ENCODE data around the gene PRUNE2.

PRUNE2 gene

DNA sequence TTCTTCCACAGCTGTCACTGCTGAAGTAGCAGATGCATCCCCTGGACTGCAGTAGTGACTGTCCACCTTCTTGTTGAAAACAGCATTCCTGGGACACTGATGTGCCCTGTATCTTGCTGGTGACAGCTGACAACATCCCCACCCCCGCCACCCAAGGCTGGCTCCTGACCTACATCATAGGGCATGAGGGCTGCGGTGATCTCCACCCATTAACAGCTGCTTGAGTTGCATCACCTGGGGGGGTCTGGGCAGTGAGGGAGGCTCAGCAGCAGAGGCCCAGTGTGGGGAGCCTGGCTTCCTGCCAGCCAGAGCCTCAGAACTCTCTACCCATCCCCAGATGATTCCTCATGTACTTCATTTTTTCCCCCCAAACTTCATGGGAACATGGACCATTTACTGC, 4.1 kb downstream of the PRUNE2 start:
- DNase-seq = no peak

DNA sequence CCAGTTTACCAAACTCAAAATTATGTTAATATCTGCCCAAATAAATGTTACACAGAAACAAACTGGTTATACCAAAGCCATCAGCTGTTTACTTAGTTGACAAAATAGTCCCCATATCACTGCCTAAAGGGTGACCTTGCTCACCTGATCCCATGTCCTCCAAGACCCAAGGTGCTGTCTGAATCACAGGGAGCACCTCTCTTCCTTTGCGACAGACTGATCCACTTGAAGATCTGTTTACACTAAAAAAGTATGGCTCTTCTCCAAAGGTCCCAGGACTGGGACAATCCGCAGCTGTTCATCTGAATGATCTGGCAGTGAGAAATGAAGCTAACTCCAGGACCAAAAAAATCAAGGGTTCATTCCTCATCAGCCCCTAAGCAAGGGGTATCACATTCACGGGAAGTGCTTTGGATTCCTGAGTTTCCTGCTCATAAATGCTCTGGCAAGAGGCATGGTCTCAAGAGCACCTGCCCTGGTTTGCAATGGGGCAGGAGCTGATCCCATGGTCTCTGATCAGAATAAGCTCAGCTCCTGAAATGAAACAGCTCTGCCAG, 5.0 kb downstream of the PRUNE2 start:
- no peak for DNase-seq

- DNase-seq = no peak
Observed at GRCh38 chr9:76898786-76899185, 7.1 kb downstream of the PRUNE2 start.

DNA sequence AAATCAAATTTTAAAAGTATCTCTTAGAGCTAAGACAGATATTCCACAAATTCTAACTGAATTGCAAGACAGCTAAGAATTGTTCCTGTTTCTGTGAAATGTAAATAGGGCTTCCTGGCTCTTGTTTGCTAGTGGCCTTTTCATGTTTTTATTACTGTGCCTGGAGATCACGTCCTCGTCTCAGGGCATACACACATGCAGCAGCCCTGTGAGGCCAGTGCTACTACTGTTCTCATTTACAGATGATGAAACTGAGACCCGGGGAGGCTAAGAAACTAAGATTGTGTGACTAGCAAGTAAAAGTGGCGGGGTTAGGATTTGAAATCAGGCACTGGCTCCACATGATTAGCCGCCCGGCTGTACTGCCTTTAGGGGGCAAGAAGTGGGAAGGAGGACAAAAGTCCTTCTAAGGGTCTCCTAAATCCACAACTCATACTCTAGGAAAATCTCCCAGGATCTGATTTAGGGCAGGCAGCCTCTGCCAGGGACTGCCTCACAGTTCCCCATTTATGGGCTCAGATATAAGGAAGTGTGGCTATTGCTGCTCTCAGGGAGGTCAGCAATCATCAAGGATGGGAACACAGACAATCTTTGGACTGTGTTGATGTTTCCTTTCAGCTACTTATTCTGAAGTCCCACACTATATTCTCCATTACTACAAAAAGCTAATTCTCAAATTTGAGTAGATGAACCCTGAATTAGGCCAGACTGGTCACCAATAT, 7.9 kb downstream of the PRUNE2 start:
- no peak for DNase-seq

- no peak for DNase-seq
Observed at GRCh38 chr9:76896035-76896434, 9.9 kb downstream of the PRUNE2 start.

DNA sequence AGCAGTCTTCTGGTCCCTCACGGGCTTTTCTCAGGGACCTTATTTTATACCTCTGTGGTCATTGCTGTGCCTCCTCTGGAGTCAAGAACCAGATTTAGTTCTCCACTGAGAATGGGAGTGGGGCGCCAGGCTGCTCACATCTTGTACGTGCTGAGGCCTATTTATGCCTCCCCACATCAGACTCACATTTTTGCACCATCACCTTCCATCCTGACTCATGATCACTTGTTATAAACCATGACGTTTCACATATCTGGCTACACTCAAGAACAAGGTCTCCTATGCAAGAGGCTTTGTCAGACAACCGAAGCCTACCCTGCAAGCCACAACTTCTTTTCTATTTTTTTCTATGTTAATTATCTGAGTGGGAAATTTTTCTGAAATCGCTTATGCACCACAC, 10.7 kb downstream of the PRUNE2 start:
- no peak for DNase-seq

DNA sequence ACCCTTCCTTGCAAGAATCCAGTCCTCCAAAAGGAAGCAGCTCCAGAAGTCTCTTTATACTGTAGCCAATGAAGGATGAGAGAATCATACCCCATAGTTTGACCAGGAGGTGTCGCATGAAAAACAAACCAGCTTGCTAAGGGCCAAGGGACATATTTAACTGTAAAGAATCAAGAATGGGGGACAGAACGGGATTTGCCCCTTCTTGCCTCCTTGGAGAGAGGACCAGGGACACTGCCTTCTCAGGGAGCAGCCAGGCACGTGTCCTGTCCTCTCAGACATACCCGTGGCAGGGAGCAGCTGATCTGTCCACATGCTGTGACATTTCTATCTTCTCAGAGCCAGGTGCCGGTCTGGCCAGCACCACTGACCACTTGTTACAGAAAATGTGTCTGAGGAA, 11.7 kb downstream of the PRUNE2 start:
- no peak for DNase-seq

- DNase-seq = no peak
Observed at GRCh38 chr9:76893395-76893932, 12.4 kb downstream of the PRUNE2 start.

DNA sequence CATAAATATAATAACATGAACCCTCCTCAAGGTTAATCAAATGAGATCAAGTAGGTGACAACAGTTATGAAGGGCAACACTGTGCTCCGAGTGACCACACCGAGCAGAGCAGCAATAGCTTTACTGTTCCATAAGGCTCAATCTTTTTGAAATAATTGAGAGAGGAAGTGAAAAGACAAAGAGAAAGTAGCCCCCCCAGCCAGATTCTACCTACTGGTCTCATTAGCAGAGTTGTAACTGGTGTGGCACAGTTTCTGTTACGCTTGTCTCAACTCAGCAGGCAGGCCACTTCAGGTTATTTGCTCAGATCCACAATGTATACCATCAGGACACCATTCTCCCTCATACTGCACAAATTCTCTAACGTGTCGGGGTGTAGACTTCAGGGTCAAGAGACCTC, 14.0 kb downstream of the PRUNE2 start:
- DNase-seq = no peak

GRCh38 chr9:76891279-76891678, 14.6 kb downstream of the PRUNE2 start:
- DNase-seq = no peak

DNA sequence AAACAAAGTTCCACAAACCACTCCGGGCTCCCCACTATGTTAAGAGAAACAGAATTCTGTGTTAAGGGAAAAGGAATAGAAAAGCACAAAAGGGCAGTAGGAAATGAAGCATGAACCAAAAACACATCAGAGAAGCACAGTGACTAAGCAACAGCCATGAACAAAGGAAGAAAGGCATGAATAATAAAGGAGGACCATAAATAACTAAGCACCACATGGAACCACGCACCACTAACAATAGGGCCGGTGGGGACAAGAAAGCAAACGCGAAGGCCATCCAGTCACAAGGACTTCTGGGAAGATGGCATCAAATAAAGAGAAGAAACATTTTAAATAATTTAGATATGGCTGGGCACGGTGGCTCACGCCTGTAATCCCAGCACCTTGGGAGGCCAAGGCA, 18.0 kb downstream of the PRUNE2 start:
- no peak for DNase-seq

DNA sequence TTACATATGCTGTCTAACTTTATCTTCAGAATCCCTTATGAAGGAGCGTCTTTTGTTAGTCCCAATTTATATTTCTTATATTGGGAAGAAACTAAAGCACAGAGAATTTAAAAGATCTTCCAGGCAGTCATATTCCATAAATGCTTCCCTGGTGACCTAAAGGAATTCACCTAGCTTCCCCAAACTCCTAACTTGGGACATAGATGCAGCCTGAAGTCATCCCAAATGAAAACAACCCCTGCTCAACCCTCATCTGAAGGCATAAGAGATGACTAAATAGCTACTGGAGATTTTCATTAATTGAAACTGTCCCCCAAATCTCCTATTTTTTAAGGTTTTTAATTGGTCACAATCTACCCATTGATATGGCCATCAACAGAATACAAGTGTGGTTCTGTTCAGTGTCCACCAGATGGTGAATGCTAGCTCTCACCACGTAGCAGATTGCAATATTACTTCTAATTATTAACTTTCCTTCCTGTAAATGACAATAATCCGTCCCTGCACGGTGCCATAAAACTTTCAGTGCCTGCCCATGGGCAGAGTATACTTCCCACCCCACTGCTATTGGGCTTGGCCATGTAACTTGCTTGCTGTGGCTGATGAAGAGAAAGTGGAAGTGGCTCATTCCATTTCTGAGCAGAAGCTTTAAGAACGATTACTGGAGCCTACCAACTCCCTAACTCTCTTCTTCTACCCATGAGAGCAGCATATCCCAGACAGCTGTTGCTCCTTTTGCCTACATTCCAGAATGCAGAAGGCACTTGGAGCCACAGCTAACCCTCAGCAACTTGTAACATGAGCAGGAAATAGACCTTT, 18.7 kb downstream of the PRUNE2 start:
- DNase-seq = no peak

DNA sequence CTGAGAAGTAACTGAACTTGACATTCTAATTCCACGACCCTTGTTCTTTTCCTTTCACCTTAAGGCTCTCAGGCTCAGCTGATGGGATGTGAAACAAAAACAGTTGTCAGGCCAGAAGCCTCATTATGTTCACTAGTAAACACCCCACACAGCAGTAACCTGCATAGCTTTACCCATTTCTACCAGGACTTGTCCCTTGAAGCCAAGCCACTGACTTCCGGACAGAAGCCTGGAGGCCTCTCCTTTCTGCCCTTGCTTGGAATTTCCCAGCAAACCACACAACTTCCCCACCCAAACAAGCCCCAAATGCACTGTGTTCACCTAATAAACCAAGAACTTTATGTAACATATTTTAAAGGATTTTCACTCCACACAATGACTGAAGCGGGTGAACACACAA, 19.6 kb downstream of the PRUNE2 start:
- no peak for DNase-seq

GRCh38 chr9:76884823-76885222, 21.1 kb downstream of the PRUNE2 start:
- DNase-seq = no peak

DNA sequence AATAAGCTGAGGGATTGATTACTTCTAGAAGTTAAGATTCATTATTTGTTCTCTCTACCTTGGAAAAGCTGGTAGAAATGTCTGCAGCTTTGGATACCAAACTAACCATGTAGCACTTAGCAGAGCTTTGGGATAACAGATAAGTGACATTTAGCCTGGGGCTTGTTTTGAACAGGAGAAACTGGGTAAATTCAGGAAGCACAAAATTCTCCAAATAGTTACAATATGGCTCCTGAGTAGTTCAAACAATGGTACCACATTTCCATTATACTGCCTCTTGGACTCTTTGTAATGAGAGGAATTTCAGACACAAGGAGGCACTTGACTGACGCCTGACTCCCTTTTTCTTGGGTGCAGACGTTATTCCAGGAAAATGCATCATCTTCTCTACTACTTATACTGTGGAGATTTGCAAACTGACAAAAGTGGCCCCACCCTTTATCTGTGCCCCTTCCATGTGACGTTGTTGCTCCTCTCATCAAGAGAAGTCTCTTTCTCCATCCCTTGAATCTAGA, 22.5 kb downstream of the PRUNE2 start:
- DNase-seq = no peak

GRCh38 chr9:76882686-76883085, 23.2 kb downstream of the PRUNE2 start:
- no peak for DNase-seq

GRCh38 chr9:76880210-76880609, 25.7 kb downstream of the PRUNE2 start:
- DNase-seq = no peak

DNA sequence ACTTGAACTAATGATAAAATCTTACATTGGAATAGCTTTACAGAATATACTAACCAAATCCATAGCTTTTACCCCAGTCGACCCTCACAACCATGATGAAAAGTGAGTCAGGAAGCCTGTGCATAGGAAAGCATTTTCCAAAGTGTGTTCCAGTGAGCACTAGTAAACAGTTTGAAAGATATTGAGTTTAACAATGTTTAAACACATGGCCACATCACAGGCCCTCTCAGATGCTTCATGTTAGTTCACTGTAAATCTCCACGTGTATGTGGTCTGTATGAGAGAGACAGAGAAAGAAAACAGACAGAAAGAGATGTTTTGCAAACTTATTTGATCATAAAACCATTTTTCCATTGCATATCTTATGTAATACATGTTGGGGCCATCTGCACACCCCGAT, 27.0 kb downstream of the PRUNE2 start:
- no peak for DNase-seq

DNA sequence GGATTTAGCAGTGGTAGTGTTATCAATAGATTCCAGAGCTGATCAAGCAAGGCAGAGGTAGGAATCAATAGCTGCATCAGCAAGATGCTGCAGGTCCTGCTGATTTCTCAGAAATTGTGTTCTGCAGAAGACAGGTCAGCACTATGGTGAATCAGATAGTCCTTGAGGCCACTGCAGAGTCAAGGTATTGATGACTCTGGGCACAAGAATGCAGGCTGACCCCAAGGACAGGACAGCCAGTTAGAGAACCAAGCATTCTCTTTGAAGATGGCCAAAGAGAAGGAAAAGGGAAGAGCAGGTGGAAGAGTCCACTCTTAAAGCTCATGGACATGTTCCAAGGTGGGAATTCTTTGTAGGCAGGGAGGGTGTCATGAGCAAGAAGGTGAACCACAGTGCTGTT, 28.0 kb downstream of the PRUNE2 start:
- DNase-seq = no peak

DNA sequence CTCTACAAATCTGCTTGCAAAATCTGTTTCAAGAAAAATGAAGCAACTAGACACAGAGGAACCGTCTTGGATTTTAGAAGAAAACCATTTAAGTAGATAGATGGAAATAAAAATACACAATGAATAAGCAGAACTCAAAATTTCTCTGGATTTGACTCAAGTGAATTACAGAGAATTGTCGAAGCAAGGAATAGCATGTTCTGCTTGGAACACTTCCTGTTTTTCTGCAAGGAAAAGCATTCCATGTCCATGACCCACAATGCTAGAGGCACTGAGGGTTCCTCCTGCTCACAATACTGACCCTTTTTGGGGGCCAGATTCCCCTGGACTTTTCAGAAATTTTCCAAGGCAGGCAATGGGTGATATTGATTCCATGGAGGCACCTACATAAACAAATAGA, 29.8 kb downstream of the PRUNE2 start:
- DNase-seq = no peak

DNA sequence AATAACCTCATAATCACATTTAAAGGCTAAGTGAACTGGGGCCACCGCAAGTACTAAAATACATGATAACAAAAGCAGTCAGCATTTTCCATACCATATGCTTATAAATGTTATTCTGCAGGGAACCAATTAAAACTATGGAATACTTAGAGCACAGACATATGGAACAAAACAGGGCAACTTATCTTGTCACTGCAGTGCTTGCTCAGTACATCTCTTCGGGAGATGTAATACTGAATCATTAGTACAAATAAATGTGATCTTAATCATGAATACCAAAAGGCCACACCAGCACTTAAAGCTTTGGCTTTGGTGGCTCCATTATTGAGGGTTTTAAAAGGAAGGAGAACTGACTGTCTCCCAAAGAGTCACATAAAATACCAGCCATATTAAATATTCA, 32.1 kb downstream of the PRUNE2 start:
- no peak for DNase-seq

GRCh38 chr9:76873056-76873792, 32.7 kb downstream of the PRUNE2 start:
- no peak for DNase-seq

DNA sequence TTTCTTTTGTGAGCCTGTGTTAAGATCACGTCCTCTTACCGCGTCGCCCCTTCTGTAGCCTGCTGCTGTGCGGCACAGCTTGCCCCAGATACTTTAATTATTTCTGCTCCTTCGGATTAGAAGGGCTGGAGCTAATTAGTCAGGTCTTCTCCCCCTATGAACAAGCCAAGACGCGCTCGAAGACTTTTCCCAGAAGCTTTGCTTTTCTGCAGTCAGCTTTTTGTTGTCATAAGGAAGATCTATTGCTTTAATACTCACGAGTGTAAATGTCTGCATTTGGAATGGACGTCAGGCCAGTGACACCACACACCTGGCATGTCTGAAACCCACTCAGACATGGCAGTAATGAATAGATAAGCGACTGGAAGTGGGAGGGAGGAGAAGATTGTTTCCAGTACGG, 37.0 kb downstream of the PRUNE2 start:
- no peak for DNase-seq
